WI38 (cell line): ENCODE results near the gene OR2V2.

Experiments
- H3K4me3 ChIP-seq: 2 replicates; pipeline ENCODE4 v1.5.1; 2011; ENCODE audit warnings: low read depth, mild to moderate bottlenecking, control low read depth, low read length
- TF ChIP-seq, protein P1 (sequence below): IDR thresholded peaks from 2 replicates; pipeline ENCODE4 v1.5.1; 2012; ENCODE audit warnings: low read depth, mild to moderate bottlenecking, control low read depth, low read length

OR2V2 gene

DNA sequence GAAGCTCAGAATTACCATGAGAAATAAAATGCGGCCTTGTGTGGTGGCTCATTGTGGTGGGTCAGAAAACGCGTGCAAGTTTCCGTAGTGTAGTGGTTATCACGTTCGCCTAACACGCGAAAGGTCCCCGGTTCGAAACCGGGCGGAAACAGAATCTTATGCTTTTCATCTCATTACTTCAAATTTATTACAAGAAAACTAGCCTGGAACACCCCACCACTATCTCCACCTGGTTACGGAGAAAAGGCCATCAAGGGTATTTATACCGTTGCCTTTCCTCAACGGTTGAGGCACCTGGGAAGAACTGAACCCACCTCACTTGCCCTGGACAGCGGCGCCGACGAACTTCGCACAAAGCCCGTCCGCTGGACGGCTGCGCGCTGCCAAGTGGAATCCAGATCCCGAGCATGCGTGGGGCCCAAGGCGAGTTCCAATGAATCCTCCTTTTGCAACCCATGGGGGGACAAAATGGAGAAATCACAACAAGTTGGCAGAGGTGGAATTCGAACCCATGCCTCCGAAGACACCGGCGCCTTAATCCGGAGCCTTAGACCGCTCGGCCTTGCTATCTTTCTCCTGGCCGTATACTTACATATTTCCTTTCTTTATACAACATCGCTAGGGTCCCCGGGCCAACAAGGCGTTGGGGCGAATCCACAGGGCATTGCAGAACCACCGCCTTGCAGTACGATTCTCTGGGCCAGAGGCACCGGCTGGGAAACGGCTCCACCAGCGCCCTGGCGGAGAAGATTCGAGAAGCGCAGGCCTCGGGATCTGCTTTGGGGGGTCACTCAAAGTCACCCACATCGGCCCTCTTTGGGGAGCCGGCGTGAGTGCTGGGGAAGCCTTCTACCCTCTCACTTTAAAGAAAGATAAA lies 16.9 kb downstream of the OR2V2 start:
- H3K4me3 ChIP-seq, result no peak overlapping the region
- TF ChIP-seq, protein P1, sequence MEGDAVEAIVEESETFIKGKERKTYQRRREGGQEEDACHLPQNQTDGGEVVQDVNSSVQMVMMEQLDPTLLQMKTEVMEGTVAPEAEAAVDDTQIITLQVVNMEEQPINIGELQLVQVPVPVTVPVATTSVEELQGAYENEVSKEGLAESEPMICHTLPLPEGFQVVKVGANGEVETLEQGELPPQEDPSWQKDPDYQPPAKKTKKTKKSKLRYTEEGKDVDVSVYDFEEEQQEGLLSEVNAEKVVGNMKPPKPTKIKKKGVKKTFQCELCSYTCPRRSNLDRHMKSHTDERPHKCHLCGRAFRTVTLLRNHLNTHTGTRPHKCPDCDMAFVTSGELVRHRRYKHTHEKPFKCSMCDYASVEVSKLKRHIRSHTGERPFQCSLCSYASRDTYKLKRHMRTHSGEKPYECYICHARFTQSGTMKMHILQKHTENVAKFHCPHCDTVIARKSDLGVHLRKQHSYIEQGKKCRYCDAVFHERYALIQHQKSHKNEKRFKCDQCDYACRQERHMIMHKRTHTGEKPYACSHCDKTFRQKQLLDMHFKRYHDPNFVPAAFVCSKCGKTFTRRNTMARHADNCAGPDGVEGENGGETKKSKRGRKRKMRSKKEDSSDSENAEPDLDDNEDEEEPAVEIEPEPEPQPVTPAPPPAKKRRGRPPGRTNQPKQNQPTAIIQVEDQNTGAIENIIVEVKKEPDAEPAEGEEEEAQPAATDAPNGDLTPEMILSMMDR, result no peak

DNA sequence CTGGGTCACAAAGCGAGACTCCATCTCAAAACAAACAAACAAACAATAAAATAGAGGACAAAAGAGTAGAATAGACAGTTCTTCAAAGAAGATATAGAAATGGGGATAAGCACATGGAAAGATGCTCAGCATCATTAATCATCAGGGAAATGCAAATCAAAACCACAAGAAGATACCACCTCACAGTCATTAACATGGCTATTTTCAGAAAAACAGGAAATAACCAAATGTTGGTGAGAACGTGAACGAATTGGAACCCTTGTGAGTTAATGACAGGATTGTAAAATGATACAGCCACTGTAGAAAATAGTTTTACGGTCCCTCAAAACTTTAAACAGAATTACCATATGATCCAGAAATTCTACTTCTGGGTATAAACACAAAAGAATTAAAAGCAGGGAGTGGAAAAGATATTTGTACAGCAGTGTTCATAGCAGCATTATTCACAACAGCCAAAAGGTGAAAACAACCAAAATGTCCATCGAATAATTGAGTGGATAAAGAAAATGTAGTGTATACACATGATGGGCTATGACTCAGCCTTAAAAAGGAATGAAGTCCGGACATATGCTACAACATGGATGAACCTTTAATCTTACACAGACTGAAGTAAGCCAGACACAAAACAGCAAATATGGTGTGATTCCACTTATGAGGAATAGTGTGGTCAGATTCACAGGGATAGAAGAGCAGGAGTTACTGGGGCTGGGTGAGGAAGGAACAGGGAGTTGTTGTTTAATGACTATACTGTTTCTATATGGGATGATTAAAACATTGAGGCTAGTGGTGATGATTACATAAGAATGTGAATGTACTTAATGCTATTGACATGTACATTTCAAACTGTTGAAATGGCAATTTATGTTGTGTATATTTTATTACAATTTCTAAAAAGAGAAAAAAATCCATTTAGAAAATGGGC lies 19.7 kb downstream of the OR2V2 start:
- TF ChIP-seq, protein P1, result no peak
- H3K4me3 ChIP-seq, result no peak overlapping the region

DNA sequence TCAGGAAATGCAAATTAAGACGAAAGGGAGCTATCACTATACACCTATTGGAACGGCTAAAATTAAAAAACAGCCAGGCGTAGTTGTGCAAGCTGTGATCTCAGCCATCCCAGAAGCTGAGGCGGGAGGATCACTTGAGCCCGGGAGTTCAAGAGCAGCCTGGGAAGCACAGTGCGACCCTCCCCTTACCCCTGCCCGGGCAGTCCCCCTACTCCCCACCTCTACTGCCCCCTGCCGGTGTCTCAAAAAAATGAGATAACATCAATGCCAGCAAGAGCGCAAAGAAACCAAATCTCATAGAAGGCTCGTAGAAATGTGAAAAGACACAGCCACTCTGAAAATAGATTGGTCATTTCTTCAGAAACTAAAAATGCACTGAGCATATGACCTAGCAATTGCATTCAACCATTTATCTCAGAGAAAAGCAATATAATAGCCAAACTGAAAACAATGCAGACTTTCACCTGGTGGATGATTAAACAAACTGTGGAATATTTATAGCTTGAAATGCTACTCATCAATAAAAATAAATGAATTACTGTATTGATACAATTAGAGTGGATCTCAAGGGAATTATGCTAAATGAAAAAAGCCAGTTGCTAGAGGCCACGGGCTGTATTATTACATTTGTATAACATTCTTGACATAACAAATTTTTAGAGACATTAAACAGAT lies 20.6 kb downstream of the OR2V2 start:
- H3K4me3 ChIP-seq, result 0 out of 2 replicates have a peak overlapping the region, but pooled peaks have one; percentile 4
- TF ChIP-seq, protein P1, result peak; percentile 45

DNA sequence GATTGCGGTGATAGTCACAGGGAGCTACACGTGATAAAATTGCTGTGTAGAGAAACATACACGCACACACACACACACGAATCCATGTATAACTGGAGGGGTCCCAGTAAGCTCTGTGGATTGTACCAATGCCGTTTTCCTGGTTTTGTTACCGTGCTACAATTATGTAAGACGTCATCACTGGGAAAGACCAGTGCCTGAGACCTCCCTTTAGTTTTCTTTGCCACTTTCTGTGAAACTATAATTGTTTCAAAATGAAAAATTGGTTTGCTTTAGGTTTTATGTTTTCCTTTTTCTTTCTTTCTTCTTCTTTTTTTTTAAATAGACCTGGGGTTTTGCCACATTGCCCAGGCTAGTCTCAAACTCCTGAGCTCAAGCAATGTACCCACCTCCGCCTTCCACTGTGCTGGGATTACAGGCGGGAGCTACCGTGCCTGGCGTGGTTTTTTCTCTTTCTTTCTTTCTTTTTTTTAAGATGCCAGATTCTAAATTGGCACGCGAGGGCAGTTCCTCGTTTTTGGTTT lies 21.3 kb downstream of the OR2V2 start:
- H3K4me3 ChIP-seq, result no peak overlapping the region
- TF ChIP-seq, protein P1, result no peak

DNA sequence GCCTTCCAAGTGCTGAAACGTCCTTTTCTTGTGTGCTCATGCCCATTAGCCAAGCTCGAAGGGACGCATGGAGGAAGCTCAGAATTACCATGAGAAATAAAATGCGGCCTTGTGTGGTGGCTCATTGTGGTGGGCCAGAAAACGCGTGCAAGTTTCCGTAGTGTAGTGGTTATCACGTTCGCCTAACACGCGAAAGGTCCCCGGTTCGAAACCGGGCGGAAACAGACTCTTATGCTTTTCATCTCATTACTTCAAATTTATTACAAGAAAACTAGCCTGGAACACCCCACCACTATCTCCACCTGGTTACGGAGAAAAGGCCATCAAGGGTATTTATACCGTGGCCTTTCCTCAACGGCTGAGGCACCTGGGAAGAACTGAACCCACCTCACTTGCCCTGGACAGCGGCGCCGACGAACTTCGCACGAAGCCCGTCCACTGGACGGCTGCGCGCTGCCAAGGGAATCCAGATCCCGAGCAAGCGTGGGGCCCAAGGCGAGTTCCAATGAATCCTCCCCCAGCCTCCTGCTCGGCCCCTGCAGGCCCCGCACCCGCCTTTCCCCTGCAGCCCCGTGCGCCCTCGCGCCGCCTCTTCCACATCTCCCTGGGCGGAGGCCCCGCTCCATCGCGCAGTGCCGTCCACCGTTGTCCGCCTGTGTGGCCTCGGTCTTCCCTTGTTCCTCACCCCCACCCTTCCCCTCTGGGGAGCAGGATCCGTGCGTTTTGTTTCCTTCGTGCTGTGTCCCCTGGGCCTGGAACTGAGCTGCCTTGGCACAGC lies 22.3 kb downstream of the OR2V2 start:
- H3K4me3 ChIP-seq, result peak overlapping the region; percentile 55

DNA sequence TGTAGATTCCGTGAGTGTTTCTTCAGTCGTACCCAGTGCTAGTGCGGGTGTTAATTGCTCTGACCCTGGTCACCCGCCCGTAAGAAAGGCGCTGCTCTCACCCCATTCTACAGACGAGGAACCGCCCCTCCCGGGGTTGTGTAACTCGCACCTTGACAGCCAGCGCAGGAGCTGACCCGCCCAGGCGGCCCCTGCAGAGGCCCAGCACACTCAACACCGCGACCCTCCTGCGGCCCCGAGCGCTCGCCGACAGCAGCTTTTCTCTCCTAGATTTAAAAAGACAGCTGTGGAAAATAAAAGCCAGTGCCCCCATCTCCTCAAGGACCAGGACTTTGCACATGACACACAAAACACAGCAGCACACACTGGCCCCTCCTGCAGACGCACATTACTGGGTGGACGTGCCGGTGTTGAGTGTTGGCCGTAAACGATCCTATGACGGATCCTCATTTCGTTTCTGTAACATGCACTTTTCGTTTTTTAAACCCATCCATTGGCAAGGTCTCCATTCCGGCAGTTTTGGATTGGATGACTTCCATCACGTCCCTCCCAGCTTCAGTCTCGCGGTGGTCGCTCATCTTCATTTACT lies 22.9 kb downstream of the OR2V2 start:
- TF ChIP-seq, protein P1, result no peak
- peak overlapping the region; percentile 55 for H3K4me3 ChIP-seq
